ENCODE results near the gene HIF1A.
A peak's percentile ranks its signal among the peaks of the same experiment; 100 is the strongest.

HIF1A gene

GRCh38 chr14:61698206-61698980, 3.1 kb downstream of the HIF1A start:
- peak; percentile 60 for DNase-seq (ENCODE audit: low read depth)
- TF ChIP-seq CTCF (conservative IDR thresholded peaks at IDR 0.05; ENCODE audit: low read depth, low read length), result no peak
- peak overlapping the region; percentile 85 for H3K4me3 ChIP-seq (ENCODE audit: low read depth, low read length)

DNA sequence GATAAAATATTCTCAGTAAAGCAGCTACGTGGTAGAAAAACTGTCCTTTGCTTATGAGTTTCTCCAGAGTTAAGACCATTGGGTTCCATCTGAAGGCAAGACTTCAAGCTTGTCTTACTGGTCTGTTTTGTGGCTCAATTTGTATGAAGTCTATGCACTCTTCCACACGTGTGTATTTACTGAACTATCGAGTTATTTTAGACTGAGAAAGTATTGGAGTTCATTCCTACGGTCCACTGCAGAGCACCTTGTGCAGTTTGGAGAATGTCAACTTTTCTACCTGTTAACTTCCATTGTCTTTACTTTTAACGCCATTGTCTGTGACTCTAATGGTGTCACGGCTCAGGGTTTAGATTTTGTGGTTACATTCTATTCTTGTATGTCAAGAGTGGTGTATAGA, 3.7 kb downstream of the HIF1A start:
- H3K4me3 ChIP-seq (ENCODE audit: low read depth, low read length), result peak overlapping the region; percentile 85
- TF ChIP-seq CTCF (conservative IDR thresholded peaks at IDR 0.05; ENCODE audit: low read depth, low read length), result no peak
- DNase-seq (ENCODE audit: low read depth), result peak; percentile 58

DNA sequence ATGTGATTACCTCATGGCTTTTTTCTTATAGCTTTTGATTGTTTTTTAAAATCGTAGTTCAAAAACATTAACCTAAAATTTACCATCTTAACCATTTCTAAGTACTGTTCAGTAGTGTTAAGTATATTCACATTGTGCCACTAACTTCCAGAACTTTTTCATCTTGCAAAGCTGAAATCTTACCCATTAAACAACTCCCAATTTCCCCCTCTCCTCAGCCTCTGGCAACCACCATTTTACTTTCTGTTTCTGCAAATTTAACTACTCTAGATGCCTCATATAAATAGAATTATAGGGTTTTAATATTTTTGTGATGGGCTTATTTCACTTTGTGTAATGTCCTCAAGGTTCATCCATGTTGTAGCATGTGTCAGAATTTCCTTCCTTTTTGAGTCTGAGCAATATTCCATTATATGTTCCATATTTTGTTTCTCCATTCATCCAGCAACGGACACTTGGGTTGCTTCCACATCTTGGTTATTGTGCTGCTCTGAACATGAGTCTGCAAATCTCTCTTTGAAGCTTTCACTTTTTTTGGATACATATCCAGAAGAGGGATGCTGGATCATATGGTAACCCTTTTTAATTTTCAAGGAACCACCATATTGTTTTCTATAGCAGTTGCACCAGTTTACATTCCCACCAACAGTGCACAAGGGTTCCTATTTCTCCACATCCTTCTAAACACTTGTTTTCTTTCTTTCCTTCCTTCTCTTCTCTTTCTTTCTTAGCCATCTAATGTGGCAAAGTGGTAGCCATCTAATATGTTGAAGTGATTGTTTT, 5.0 kb downstream of the HIF1A start:
- no peak for TF ChIP-seq CTCF (conservative IDR thresholded peaks at IDR 0.05; ENCODE audit: low read depth, low read length)
- peak overlapping the region; percentile 85 for H3K4me3 ChIP-seq (ENCODE audit: low read depth, low read length)

GRCh38 chr14:61701946-61702345, 6.6 kb downstream of the HIF1A start:
- peak overlapping the region; percentile 36 for H3K4me3 ChIP-seq (ENCODE audit: low read depth, low read length)
- no peak for TF ChIP-seq CTCF (conservative IDR thresholded peaks at IDR 0.05; ENCODE audit: low read depth, low read length)
- DNase-seq (ENCODE audit: low read depth), result peak; percentile 38

More for the DNA sequence above, 5.0 kb downstream of the HIF1A start:
- peak; percentile 54 for DNase-seq (ENCODE audit: low read depth)

DNA sequence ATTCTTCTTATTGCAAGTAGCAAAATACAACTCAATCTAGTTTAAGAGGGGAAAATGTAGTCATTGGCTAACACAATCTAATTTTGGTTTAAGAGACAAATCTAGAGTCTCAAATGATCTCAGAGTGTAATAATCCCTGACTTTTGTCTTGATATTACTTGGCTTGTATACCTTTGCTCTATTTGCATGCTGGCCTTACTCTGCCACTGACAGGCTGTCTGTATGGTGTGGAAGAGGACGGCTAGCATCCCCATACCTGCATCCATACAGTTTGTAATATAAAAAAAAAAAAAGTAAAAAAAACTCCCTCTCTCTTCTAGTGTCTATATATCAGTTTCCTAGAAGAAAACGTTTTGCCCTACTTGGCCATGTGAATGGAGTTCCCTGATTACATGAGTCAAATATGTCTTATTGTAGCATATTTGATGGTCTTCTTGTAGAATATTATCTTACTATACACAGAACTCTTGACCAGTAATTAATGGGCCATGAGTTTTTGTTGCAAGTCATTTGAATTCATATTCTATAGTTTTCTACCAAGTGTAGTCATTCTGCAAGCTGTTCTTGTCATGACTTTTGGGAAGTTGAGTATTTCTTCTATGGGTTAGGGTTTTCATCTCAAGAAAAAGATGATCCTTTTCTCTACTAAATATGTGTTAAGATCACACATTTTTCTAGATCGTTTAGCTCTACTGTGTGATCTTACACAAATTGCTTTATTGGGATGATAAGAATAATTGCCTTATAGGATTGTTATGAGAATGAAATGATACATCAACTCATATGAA, 8.2 kb downstream of the HIF1A start:
- peak; percentile 39 for DNase-seq (ENCODE audit: low read depth)
- peak overlapping the region; percentile 44 for H3K4me3 ChIP-seq (ENCODE audit: low read depth, low read length)
- no peak for TF ChIP-seq CTCF (conservative IDR thresholded peaks at IDR 0.05; ENCODE audit: low read depth, low read length)

GRCh38 chr14:61704554-61704953, 9.2 kb downstream of the HIF1A start:
- peak; percentile 50 for DNase-seq (ENCODE audit: low read depth)
- H3K4me3 ChIP-seq (ENCODE audit: low read depth, low read length), result peak overlapping the region; percentile 44
- TF ChIP-seq CTCF (conservative IDR thresholded peaks at IDR 0.05; ENCODE audit: low read depth, low read length), result no peak

All from choroid plexus epithelial cell (primary cell).